ENCODE results near the gene PPFIBP2.

- TF ChIP-seq POLR2AphosphoS5 (IDR thresholded peaks at IDR 0.05) = no peak
- no peak for TF ChIP-seq CTCF (IDR thresholded peaks at IDR 0.05)
Measured at GRCh38 chr11:7530013-7530640, 16.3 kb downstream of the PPFIBP2 start.
